Right hindlimb (tissue), 1 donor: ENCODE results near the gene HIVEP3.

ENCODE experiments used
- DNase-seq: peaks from one replicate; pipeline ENCODE4 v3.0.0-alpha.2; 2018

HIVEP3 gene

GRCh38 chr1:41749991-41750745, 168.6 kb downstream of the HIVEP3 start:
- no peak for DNase-seq

- no peak for DNase-seq
Observed at GRCh38 chr1:41745022-41745421, 173.7 kb downstream of the HIVEP3 start.

- no peak for DNase-seq
Observed at GRCh38 chr1:41743366-41743765, 175.4 kb downstream of the HIVEP3 start.

- no peak for DNase-seq
Observed at GRCh38 chr1:41742219-41742618, 176.5 kb downstream of the HIVEP3 start.

GRCh38 chr1:41741244-41741643, 177.5 kb downstream of the HIVEP3 start:
- DNase-seq: no peak

GRCh38 chr1:41740630-41741239, 178.0 kb downstream of the HIVEP3 start:
- no peak for DNase-seq

- no peak for DNase-seq
Observed at GRCh38 chr1:41740058-41740457, 178.7 kb downstream of the HIVEP3 start.

GRCh38 chr1:41739061-41739955, 179.4 kb downstream of the HIVEP3 start:
- DNase-seq: peak; percentile 85

GRCh38 chr1:41738475-41738874, 180.2 kb downstream of the HIVEP3 start:
- no peak for DNase-seq

GRCh38 chr1:41738006-41738405, 180.7 kb downstream of the HIVEP3 start:
- no peak for DNase-seq

GRCh38 chr1:41735631-41736260, 183.0 kb downstream of the HIVEP3 start:
- DNase-seq: no peak

- no peak for DNase-seq
Observed at GRCh38 chr1:41735139-41735538, 183.6 kb downstream of the HIVEP3 start.

- DNase-seq: no peak
Observed at GRCh38 chr1:41734201-41734970, 184.3 kb downstream of the HIVEP3 start.

- no peak for DNase-seq
Observed at GRCh38 chr1:41733725-41734124, 185.0 kb downstream of the HIVEP3 start.

GRCh38 chr1:41733021-41733420, 185.7 kb downstream of the HIVEP3 start:
- DNase-seq: no peak

- no peak for DNase-seq
Observed at GRCh38 chr1:41731516-41732030, 187.1 kb downstream of the HIVEP3 start.

- DNase-seq: no peak
Observed at GRCh38 chr1:41730806-41731205, 187.9 kb downstream of the HIVEP3 start.

- no peak for DNase-seq
Observed at GRCh38 chr1:41728403-41729202, 190.1 kb downstream of the HIVEP3 start.

- no peak for DNase-seq
Observed at GRCh38 chr1:41727749-41728115, 191.0 kb downstream of the HIVEP3 start.

GRCh38 chr1:41726899-41727748, 191.6 kb downstream of the HIVEP3 start:
- no peak for DNase-seq
